ENCODE data around the gene ANO1.
A peak's percentile ranks its signal among the peaks of the same experiment; 100 is the strongest.
"Not testable (repeated sequence)": the region's sequence is repeated elsewhere in the genome, so short reads cannot be mapped to it uniquely, and the experiment has no call there.

ANO1 gene

GRCh38 chr11:70209391-70209912, 131.3 kb downstream of the ANO1 start:
- DNase-seq (ENCODE audit: low read depth, low spot score): no peak

GRCh38 chr11:70210051-70210501, 132.0 kb downstream of the ANO1 start:
- DNase-seq (ENCODE audit: low read depth, low spot score): no peak

- no peak for DNase-seq (ENCODE audit: low read depth, low spot score)
These were observed 132.4 kb downstream of the ANO1 start for GRCh38 chr11:70210530-70210929.

GRCh38 chr11:70212227-70212811, 134.2 kb downstream of the ANO1 start:
- DNase-seq (ENCODE audit: low read depth, low spot score): peak; percentile 91

GRCh38 chr11:70217388-70217787, 139.3 kb downstream of the ANO1 start:
- DNase-seq (ENCODE audit: low read depth, low spot score): not testable (repeated sequence)

- DNase-seq (ENCODE audit: low read depth, low spot score): not testable (repeated sequence)
These were observed 140.0 kb downstream of the ANO1 start for GRCh38 chr11:70218076-70218475.

- DNase-seq (ENCODE audit: low read depth, low spot score): no peak
These were observed 142.0 kb downstream of the ANO1 start for GRCh38 chr11:70220136-70220535.

- DNase-seq (ENCODE audit: low read depth, low spot score): no peak
These were observed 142.8 kb downstream of the ANO1 start for GRCh38 chr11:70220920-70221319.

GRCh38 chr11:70225681-70226177, 147.6 kb downstream of the ANO1 start:
- no peak for DNase-seq (ENCODE audit: low read depth, low spot score)

GRCh38 chr11:70226183-70226582, 148.1 kb downstream of the ANO1 start:
- peak; percentile 43 for DNase-seq (ENCODE audit: low read depth, low spot score)

- DNase-seq (ENCODE audit: low read depth, low spot score): peak; percentile 87
These were observed 148.8 kb downstream of the ANO1 start for GRCh38 chr11:70226967-70227366.

GRCh38 chr11:70229737-70230136, 151.6 kb downstream of the ANO1 start:
- DNase-seq (ENCODE audit: low read depth, low spot score): peak; percentile 27

- no peak for DNase-seq (ENCODE audit: low read depth, low spot score)
These were observed 152.2 kb downstream of the ANO1 start for GRCh38 chr11:70230151-70230839.

- DNase-seq (ENCODE audit: low read depth, low spot score): no peak
These were observed 153.0 kb downstream of the ANO1 start for GRCh38 chr11:70230840-70231710.

- no peak for DNase-seq (ENCODE audit: low read depth, low spot score)
These were observed 154.9 kb downstream of the ANO1 start for GRCh38 chr11:70233034-70233433.

- DNase-seq (ENCODE audit: low read depth, low spot score): no peak
These were observed 155.4 kb downstream of the ANO1 start for GRCh38 chr11:70233511-70233934.

GRCh38 chr11:70233962-70234361, 155.8 kb downstream of the ANO1 start:
- DNase-seq (ENCODE audit: low read depth, low spot score): no peak

Data from ELF-1 (cell line).